Measurements from ENCODE around the gene CCDC82.

Gene CCDC82

DNA sequence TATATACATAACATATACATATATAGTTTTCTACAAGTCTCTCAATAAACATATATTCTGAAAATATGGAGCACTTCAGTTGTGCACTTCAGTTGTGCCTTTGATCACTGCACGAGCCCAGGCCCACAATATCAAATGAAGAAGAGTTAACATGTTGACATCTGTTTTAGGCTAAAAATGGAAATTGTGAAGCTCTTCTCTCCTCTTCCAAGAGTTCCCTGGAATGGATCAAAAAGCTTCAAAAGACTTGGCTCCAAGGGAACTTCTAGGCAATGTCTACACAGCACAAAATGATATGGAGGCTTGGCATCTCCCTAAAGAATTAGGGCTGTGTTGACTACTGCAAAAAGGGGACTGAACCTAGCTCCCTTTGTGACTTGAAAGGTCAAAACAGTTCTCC lies 83.6 kb downstream of the CCDC82 start:
- DNase-seq, result no peak

- no peak for DNase-seq
Measured at GRCh38 chr11:96303980-96304379, 85.7 kb downstream of the CCDC82 start.

DNA sequence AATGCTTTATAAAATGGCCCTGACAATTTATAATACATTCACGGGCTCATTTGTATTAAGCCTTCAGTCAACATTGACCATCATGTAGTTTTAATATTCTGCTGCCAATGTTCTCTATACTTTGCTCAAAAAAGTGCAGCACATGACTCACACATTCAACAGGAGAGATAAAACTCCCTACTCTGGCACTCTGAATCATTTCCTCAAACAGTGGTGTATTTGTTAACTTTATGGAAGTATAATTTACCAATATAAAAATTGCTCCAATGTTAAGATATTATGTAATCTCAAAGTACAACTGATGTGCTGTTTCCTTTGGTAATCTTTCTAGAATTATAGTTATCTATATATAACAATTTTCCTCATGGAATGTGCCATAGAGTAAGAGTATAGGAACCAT lies 86.6 kb downstream of the CCDC82 start:
- no peak for DNase-seq
